ENCODE data around the gene TMEM47. TPM values are rescaled to one million over a fixed set of nuclear protein-coding genes. Genes with fewer than 3 reads are reported as not detected.

Gene TMEM47
- total RNA-seq, 2 donors from 2014 or later = 2.9 to 8.9 TPM

- intact Hi-C loops (cut with DNase I) = no loop called here
Measured at GRCh38 chrX:34586346-34586911, 70.7 kb downstream of the TMEM47 start.

GRCh38 chrX:34585561-34585960 is 71.5 kb downstream of the TMEM47 start:
- no peaks in the 10 kb centered on the region for H3K36me3 ChIP-seq
- H3K27me3 ChIP-seq = no peaks in the 10 kb centered on the region
- intact Hi-C loops (cut with DNase I) = no loop called here
- no peak for TF ChIP-seq CTCF (IDR thresholded peaks at IDR 0.05)
- H3K27ac ChIP-seq = no peak overlapping the region
- no peaks in the 10 kb centered on the region for H3K4me1 ChIP-seq
- no peak for DNase-seq
- no peak overlapping the region for H3K9ac ChIP-seq (ENCODE audit: low read depth in 2 of 2, low read length in 2 of 2)
- H3K4me3 ChIP-seq = no peak overlapping the region
- no peaks in the 10 kb centered on the region for H3K9me3 ChIP-seq

More at GRCh38 chrX:34586346-34586911, 70.7 kb downstream of the TMEM47 start:
- Histone ChIP-seq H3K27me3 (no peaks in the 10 kb centered on the region), H3K4me1 (no peaks in the 10 kb centered on the region), H3K9me3 (no peaks in the 10 kb centered on the region), H3K36me3 (no peaks in the 10 kb centered on the region), H3K9ac (ENCODE audit: low read depth in 2 of 2, low read length in 2 of 2) (no peak overlapping the region), H3K4me3 (no peak overlapping the region), H3K27ac (no peak overlapping the region)
- no peak for TF ChIP-seq CTCF (IDR thresholded peaks at IDR 0.05)
- DNase-seq = no peak

- TF ChIP-seq CTCF (IDR thresholded peaks at IDR 0.05) = no peak
- Histone ChIP-seq H3K4me1 (no peaks in the 10 kb centered on the region), H3K27ac (no peak overlapping the region), H3K36me3 (no peaks in the 10 kb centered on the region), H3K27me3 (no peaks in the 10 kb centered on the region), H3K9ac (ENCODE audit: low read depth in 2 of 2, low read length in 2 of 2) (no peak overlapping the region), H3K4me3 (no peak overlapping the region), H3K9me3 (no peaks in the 10 kb centered on the region)
- DNase-seq = no peak
- intact Hi-C loops (cut with DNase I) = no loop called here
Measured at GRCh38 chrX:34584781-34585180, 72.3 kb downstream of the TMEM47 start.

- intact Hi-C loops (cut with DNase I) = no loop called here
- Histone ChIP-seq H3K4me3 (no peak overlapping the region), H3K36me3 (no peaks in the 10 kb centered on the region), H3K27ac (no peak overlapping the region), H3K4me1 (no peaks in the 10 kb centered on the region), H3K27me3 (no peaks in the 10 kb centered on the region), H3K9ac (ENCODE audit: low read depth in 2 of 2, low read length in 2 of 2) (no peak overlapping the region), H3K9me3 (no peaks in the 10 kb centered on the region)
- TF ChIP-seq CTCF (IDR thresholded peaks at IDR 0.05) = no peak
- no peak for DNase-seq
Measured at GRCh38 chrX:34580069-34580468, 77.0 kb downstream of the TMEM47 start.

- TF ChIP-seq CTCF (IDR thresholded peaks at IDR 0.05) = no peak
- Histone ChIP-seq H3K27ac (no peak overlapping the region), H3K36me3 (no peaks in the 10 kb centered on the region), H3K4me1 (no peaks in the 10 kb centered on the region), H3K27me3 (no peaks in the 10 kb centered on the region), H3K9me3 (no peaks in the 10 kb centered on the region), H3K9ac (ENCODE audit: low read depth in 2 of 2, low read length in 2 of 2) (no peak overlapping the region), H3K4me3 (no peak overlapping the region)
- intact Hi-C loops (cut with DNase I) = no loop called here
- DNase-seq = no peak
Measured at GRCh38 chrX:34578237-34578636, 78.8 kb downstream of the TMEM47 start.

Data from colonic mucosa (tissue), 4 donors.